C4-2B (cell line): Measurements from ENCODE around the gene HOXB8.

Source experiments
- ZFX ChIP-seq: fragments of 450-650 bp; IDR thresholded peaks from 2 replicates; pipeline ENCODE4 v1.6.1; 2017
- TF ChIP-seq, protein P1 (sequence below): fragments of 450-650 bp; conservative IDR thresholded peaks from 2 replicates; pipeline ENCODE4 v1.5.1; 2017; ENCODE audit warnings: mild to moderate bottlenecking

DNA sequence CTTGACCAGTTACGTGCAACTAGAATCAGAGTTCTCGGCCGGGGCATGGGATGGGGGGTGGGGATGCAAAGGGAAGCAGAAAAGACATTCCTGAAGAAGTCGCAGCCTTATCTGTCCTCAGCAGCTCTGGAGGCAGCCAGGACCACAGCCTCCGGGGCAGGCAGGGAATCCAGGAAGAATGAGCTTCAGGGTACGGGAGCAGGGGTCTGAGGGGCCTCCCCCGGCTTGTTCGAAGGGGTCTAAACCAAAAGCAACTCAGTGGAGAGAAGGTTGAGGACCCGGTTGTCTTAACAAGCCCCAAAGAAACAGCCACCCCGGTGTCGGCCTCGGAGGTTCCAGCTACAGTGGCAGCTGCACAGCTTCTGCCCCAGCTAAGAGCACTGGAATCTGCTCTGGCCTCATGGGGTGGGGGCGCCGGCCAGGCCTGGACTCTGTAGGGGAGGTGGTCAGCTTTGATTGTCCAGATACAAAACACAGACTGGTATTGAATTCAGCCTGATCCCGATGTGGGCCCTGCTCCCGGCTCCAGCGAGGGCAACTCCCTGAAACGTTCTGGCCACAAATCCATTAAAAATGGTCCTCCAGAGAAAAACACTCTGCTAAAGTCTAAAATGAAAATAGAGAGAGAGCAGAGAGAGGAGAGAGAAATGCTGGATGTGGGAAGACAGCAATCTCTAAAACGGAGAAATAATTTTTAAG is 44.6 kb downstream of the HOXB8 start:
- TF ChIP-seq, protein P1, sequence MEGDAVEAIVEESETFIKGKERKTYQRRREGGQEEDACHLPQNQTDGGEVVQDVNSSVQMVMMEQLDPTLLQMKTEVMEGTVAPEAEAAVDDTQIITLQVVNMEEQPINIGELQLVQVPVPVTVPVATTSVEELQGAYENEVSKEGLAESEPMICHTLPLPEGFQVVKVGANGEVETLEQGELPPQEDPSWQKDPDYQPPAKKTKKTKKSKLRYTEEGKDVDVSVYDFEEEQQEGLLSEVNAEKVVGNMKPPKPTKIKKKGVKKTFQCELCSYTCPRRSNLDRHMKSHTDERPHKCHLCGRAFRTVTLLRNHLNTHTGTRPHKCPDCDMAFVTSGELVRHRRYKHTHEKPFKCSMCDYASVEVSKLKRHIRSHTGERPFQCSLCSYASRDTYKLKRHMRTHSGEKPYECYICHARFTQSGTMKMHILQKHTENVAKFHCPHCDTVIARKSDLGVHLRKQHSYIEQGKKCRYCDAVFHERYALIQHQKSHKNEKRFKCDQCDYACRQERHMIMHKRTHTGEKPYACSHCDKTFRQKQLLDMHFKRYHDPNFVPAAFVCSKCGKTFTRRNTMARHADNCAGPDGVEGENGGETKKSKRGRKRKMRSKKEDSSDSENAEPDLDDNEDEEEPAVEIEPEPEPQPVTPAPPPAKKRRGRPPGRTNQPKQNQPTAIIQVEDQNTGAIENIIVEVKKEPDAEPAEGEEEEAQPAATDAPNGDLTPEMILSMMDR = no peak
- TF ChIP-seq ZFX = no peak
